ENCODE measurements around the gene UROC1.

The UROC1 gene

GRCh38 chr3:126459763-126460127 is 57.8 kb downstream of the UROC1 start:
- 96% methylated on average over 9 of the region's 9 CpGs for WGBS
- H2AK5ac ChIP-seq (ENCODE audit: low read length, severe bottlenecking) = no peak overlapping the region
- no peak overlapping the region for H2AFZ ChIP-seq (ENCODE audit: low read depth, low read length)
- DNase-seq = no peak
- peaks cover 54% of the 10 kb centered on the region for H3K79me1 ChIP-seq (replicated peaks; ENCODE audit: low read length, poor library complexity, severe bottlenecking)
- H2BK120ac ChIP-seq (ENCODE audit: low read depth, low read length) = no peak overlapping the region
- H2BK15ac ChIP-seq (ENCODE audit: low read depth, poor library complexity, severe bottlenecking) = no peak overlapping the region
- no peak overlapping the region for H3K27ac ChIP-seq (ENCODE audit: low read length, poor library complexity, severe bottlenecking)
- no peak overlapping the region for H3K4me3 ChIP-seq (ENCODE audit: insufficient read depth in 1 of 2, low read depth in 1 of 2, low read length in 2 of 2)
- H3K4ac ChIP-seq (ENCODE audit: low read depth in 1 of 2, low read length in 2 of 2) = no peak overlapping the region
- no peaks in the 10 kb centered on the region for H3K9me3 ChIP-seq (ENCODE audit: control insufficient read depth, low read length)
- no peak overlapping the region for H4K91ac ChIP-seq (ENCODE audit: low read length)
- no peak overlapping the region for H3K9ac ChIP-seq (ENCODE audit: low read length)
- no peaks in the 10 kb centered on the region for H3K27me3 ChIP-seq (ENCODE audit: control insufficient read depth in 1 of 2, insufficient read depth in 1 of 2, low read length in 2 of 2)
- H3K14ac ChIP-seq (ENCODE audit: low read length in 2 of 2) = no peak overlapping the region
- peaks cover 60 to 90% of the 10 kb centered on the region in 2 experiments for H3K36me3 ChIP-seq (ENCODE audit: control insufficient read depth in 1 of 2, insufficient read depth in 2 of 2, low read depth in 1 of 2, low read length in 2 of 2)
- H2BK12ac ChIP-seq (ENCODE audit: low read length in 2 of 2) = no peak overlapping the region
- H3K4me1 ChIP-seq (ENCODE audit: control insufficient read depth, insufficient read depth, low read depth, low read length) = no peaks in the 10 kb centered on the region
- no peak overlapping the region for H3K4me2 ChIP-seq (ENCODE audit: low read length, poor library complexity, severe bottlenecking)
- no peak overlapping the region for H3K18ac ChIP-seq (ENCODE audit: low read depth in 1 of 2, low read length in 2 of 2)
- H3K23ac ChIP-seq (ENCODE audit: low read length in 2 of 2) = no peak overlapping the region
- no peak overlapping the region for H4K8ac ChIP-seq (ENCODE audit: low read length)
- H2BK5ac ChIP-seq (ENCODE audit: low read depth, low read length, poor library complexity, severe bottlenecking) = no peak overlapping the region

DNA sequence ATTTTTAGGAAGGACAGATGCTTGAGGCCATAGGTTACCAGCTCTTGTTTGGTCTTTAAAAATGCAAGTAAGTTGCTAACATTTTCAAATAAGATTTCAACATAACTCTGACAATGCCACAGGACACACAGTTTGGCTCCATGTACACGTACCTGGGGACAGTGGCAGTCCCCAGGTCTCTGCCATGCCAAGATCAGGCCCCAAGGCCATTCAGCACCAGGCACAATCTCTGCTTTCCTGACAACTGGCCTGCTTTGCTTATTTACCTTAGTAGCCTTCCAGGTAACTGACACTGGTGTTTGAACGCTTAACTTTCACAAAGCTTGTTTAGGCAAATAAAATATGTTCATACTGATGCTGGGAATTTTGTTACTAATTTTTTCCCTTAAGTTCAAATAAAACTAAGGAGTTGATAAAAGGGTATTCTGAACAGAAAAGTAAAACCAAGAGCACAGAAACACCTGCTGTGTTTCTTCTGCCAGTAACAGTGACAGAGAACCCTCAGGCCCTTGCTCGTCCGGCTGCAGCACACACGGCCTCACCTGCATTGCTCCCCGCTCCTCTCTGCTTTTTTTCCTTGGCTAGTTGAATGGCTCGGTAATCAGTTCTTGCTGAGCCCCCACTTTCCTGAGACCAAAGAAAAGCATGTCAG is 58.3 kb downstream of the UROC1 start:
- Histone ChIP-seq H3K9ac (ENCODE audit: low read length) (no peak overlapping the region), H3K23ac (ENCODE audit: low read length in 2 of 2) (peak overlapping the region in 1 of 2 experiments; percentile 13), H3K79me1 (replicated peaks; ENCODE audit: low read length, poor library complexity, severe bottlenecking) (peaks cover 51% of the 10 kb centered on the region), H3K4me1 (ENCODE audit: control insufficient read depth, insufficient read depth, low read depth, low read length) (no peaks in the 10 kb centered on the region), H3K27me3 (ENCODE audit: control insufficient read depth in 1 of 2, insufficient read depth in 1 of 2, low read length in 2 of 2) (no peaks in the 10 kb centered on the region), H3K27ac (ENCODE audit: low read length, poor library complexity, severe bottlenecking) (no peak overlapping the region), H3K18ac (ENCODE audit: low read depth in 1 of 2, low read length in 2 of 2) (no peak overlapping the region), H2BK120ac (ENCODE audit: low read depth, low read length) (no peak overlapping the region), H4K8ac (ENCODE audit: low read length) (no peak overlapping the region), H2BK15ac (ENCODE audit: low read depth, poor library complexity, severe bottlenecking) (no peak overlapping the region), H3K9me3 (ENCODE audit: control insufficient read depth, low read length) (no peaks in the 10 kb centered on the region), H2AFZ (ENCODE audit: low read depth, low read length) (no peak overlapping the region), H4K91ac (ENCODE audit: low read length) (no peak overlapping the region), H3K36me3 (ENCODE audit: control insufficient read depth in 1 of 2, insufficient read depth in 2 of 2, low read depth in 1 of 2, low read length in 2 of 2) (peaks cover 55 to 90% of the 10 kb centered on the region in 2 experiments), H2BK12ac (ENCODE audit: low read length in 2 of 2) (no peak overlapping the region), H2AK5ac (ENCODE audit: low read length, severe bottlenecking) (no peak overlapping the region), H3K14ac (ENCODE audit: low read length in 2 of 2) (no peak overlapping the region), H3K4me2 (ENCODE audit: low read length, poor library complexity, severe bottlenecking) (no peak overlapping the region), H3K4ac (ENCODE audit: low read depth in 1 of 2, low read length in 2 of 2) (no peak overlapping the region), H2BK5ac (ENCODE audit: low read depth, low read length, poor library complexity, severe bottlenecking) (no peak overlapping the region), H3K4me3 (ENCODE audit: insufficient read depth in 1 of 2, low read depth in 1 of 2, low read length in 2 of 2) (no peak overlapping the region)
- DNase-seq = no peak
- 97% methylated on average over 6 of the region's 7 CpGs for WGBS

DNA sequence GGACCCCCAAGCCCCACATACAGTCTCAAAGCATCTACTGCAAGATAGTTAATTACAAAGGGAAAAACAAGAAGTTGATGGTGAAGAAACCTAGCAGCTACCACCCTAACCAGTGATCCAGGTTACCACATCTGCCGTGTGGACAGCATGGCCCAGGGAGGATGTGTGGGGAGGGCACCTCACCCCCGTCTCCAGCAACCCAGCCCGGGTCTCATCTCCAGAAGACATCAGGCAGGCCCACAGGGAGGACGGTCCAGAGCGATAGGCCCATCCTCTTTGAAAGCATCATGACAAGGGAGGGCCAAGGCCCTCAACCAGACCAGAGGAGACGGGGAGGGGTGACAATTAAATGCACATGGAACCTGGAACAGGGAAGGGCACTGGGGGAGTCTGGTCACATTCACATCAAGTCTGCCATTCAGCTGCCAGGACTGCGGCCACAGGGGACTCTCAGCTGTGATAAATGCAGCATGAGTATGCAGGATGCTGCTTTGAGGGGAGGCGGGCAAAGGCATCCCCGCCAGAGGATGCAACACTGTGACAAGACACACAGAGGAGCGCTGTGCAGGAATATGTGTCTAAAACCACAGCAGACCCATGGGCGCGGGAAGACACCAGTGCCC is 60.7 kb downstream of the UROC1 start:
- peaks cover 50 to 89% of the 10 kb centered on the region in 2 experiments for H3K36me3 ChIP-seq (ENCODE audit: control insufficient read depth in 1 of 2, insufficient read depth in 2 of 2, low read depth in 1 of 2, low read length in 2 of 2)

DNA sequence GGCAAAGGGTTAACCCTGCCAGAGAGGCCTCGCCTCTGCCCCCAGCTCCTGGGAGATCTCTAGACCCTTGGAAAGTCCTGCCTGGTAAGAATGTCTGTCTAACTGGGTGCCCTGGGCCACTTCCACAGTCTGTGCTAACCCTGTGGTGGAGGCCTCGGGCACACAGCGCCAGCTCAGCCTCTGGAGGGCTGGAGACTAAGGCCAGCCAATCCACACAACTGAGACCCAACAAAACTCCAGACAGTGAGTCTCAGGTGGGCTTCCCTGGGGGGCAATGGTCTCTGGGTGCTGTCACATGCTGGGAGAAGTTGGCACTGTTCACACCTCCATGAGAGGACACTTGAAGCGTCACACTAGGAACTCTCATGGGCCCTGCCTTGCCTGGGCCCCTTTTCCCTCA is 61.4 kb downstream of the UROC1 start:
- Histone ChIP-seq H3K4ac (ENCODE audit: low read depth in 1 of 2, low read length in 2 of 2) (no peak overlapping the region), H3K9ac (ENCODE audit: low read length) (no peak overlapping the region), H2AFZ (ENCODE audit: low read depth, low read length) (no peak overlapping the region), H2BK5ac (ENCODE audit: low read depth, low read length, poor library complexity, severe bottlenecking) (no peak overlapping the region), H3K9me3 (ENCODE audit: control insufficient read depth, low read length) (no peaks in the 10 kb centered on the region), H3K36me3 (ENCODE audit: control insufficient read depth in 1 of 2, insufficient read depth in 2 of 2, low read depth in 1 of 2, low read length in 2 of 2) (peaks cover 49 to 89% of the 10 kb centered on the region in 2 experiments), H2BK12ac (ENCODE audit: low read length in 2 of 2) (no peak overlapping the region), H3K27ac (ENCODE audit: low read length, poor library complexity, severe bottlenecking) (no peak overlapping the region), H3K18ac (ENCODE audit: low read depth in 1 of 2, low read length in 2 of 2) (no peak overlapping the region), H3K27me3 (ENCODE audit: control insufficient read depth in 1 of 2, insufficient read depth in 1 of 2, low read length in 2 of 2) (no peaks in the 10 kb centered on the region), H3K79me1 (replicated peaks; ENCODE audit: low read length, poor library complexity, severe bottlenecking) (peaks cover 45% of the 10 kb centered on the region), H3K4me3 (ENCODE audit: insufficient read depth in 1 of 2, low read depth in 1 of 2, low read length in 2 of 2) (no peak overlapping the region), H2BK15ac (ENCODE audit: low read depth, poor library complexity, severe bottlenecking) (no peak overlapping the region), H4K8ac (ENCODE audit: low read length) (no peak overlapping the region), H3K23ac (ENCODE audit: low read length in 2 of 2) (no peak overlapping the region), H3K4me2 (ENCODE audit: low read length, poor library complexity, severe bottlenecking) (no peak overlapping the region), H3K4me1 (ENCODE audit: control insufficient read depth, insufficient read depth, low read depth, low read length) (no peaks in the 10 kb centered on the region), H4K91ac (ENCODE audit: low read length) (no peak overlapping the region), H2AK5ac (ENCODE audit: low read length, severe bottlenecking) (no peak overlapping the region), H2BK120ac (ENCODE audit: low read depth, low read length) (no peak overlapping the region), H3K14ac (ENCODE audit: low read length in 2 of 2) (no peak overlapping the region)
- no peak for DNase-seq
- WGBS = 99% methylated on average over 4 of the region's 4 CpGs

More for the DNA sequence above, 60.7 kb downstream of the UROC1 start:
- Histone ChIP-seq H3K18ac (ENCODE audit: low read depth in 1 of 2, low read length in 2 of 2) (no peak overlapping the region), H4K91ac (ENCODE audit: low read length) (no peak overlapping the region), H3K9ac (ENCODE audit: low read length) (no peak overlapping the region), H3K27ac (ENCODE audit: low read length, poor library complexity, severe bottlenecking) (no peak overlapping the region), H2AK5ac (ENCODE audit: low read length, severe bottlenecking) (no peak overlapping the region), H3K4me2 (ENCODE audit: low read length, poor library complexity, severe bottlenecking) (no peak overlapping the region), H3K14ac (ENCODE audit: low read length in 2 of 2) (no peak overlapping the region), H4K8ac (ENCODE audit: low read length) (no peak overlapping the region), H2BK12ac (ENCODE audit: low read length in 2 of 2) (no peak overlapping the region), H2AFZ (ENCODE audit: low read depth, low read length) (no peak overlapping the region), H3K4me3 (ENCODE audit: insufficient read depth in 1 of 2, low read depth in 1 of 2, low read length in 2 of 2) (no peak overlapping the region), H2BK5ac (ENCODE audit: low read depth, low read length, poor library complexity, severe bottlenecking) (no peak overlapping the region), H3K9me3 (ENCODE audit: control insufficient read depth, low read length) (no peaks in the 10 kb centered on the region), H3K4me1 (ENCODE audit: control insufficient read depth, insufficient read depth, low read depth, low read length) (no peaks in the 10 kb centered on the region), H3K4ac (ENCODE audit: low read depth in 1 of 2, low read length in 2 of 2) (no peak overlapping the region), H2BK15ac (ENCODE audit: low read depth, poor library complexity, severe bottlenecking) (no peak overlapping the region), H2BK120ac (ENCODE audit: low read depth, low read length) (no peak overlapping the region), H3K79me1 (replicated peaks; ENCODE audit: low read length, poor library complexity, severe bottlenecking) (peaks cover 46% of the 10 kb centered on the region), H3K27me3 (ENCODE audit: control insufficient read depth in 1 of 2, insufficient read depth in 1 of 2, low read length in 2 of 2) (no peaks in the 10 kb centered on the region), H3K23ac (ENCODE audit: low read length in 2 of 2) (no peak overlapping the region)
- 96% methylated on average over 12 of the region's 12 CpGs for WGBS
- no peak for DNase-seq
